ENCODE data around the gene C1orf159. TPM values are rescaled to one million over a fixed set of nuclear protein-coding genes. Genes with fewer than 3 reads are reported as not detected.

The C1orf159 gene
- total and polyA plus RNA-seq, 2 of the 8 experiments (the other 6 are each of a cell fraction or from before 2014, with no cell fraction given), result 10.0 to 10.9 TPM

- TF ChIP-seq, protein P1, sequence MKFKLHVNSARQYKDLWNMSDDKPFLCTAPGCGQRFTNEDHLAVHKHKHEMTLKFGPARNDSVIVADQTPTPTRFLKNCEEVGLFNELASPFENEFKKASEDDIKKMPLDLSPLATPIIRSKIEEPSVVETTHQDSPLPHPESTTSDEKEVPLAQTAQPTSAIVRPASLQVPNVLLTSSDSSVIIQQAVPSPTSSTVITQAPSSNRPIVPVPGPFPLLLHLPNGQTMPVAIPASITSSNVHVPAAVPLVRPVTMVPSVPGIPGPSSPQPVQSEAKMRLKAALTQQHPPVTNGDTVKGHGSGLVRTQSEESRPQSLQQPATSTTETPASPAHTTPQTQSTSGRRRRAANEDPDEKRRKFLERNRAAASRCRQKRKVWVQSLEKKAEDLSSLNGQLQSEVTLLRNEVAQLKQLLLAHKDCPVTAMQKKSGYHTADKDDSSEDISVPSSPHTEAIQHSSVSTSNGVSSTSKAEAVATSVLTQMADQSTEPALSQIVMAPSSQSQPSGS (IDR thresholded peaks at IDR 0.05; ENCODE audit: low read length), result no peak
- TF ChIP-seq SAP30 (IDR thresholded peaks at IDR 0.05; ENCODE audit: insufficient read depth, insufficient replicate concordance, low read length), result no peak
- no peak for TF ChIP-seq MAFK (IDR thresholded peaks at IDR 0.05; ENCODE audit: low read depth, low read length)
- TF ChIP-seq CREB1 (IDR thresholded peaks at IDR 0.05), result no peak
- TF ChIP-seq CHD1 (IDR thresholded peaks at IDR 0.05; ENCODE audit: low read depth, low read length), result no peak
These were observed 31.3 kb downstream of the C1orf159 start (continued) for GRCh38 chr1:1084372-1085170.

Measured in H1 (cell line).